Stimulated activated CD8-positive, alpha-beta memory T cell treated with anti-CD3 and anti-CD28 coated beads, Interleukin-2, amount 100 ng/mL, for 48 hours (primary cell): ENCODE results near the gene PPP1R3C.

Experiments
- DNase-seq, 2 donors: peaks; one replicate each; pipeline ENCODE4 v3.0.0-alpha.2; 2020; ENCODE audit warnings: low read depth in 2 of 2

Gene PPP1R3C

GRCh38 chr10:91629715-91630549 is 2.9 kb downstream of the PPP1R3C start:
- no peak for DNase-seq

GRCh38 chr10:91628383-91628782 is 4.5 kb downstream of the PPP1R3C start:
- no peak for DNase-seq

- DNase-seq, result no peak
Observed at GRCh38 chr10:91627344-91628102, 5.3 kb downstream of the PPP1R3C start.

GRCh38 chr10:91626936-91627335 is 5.9 kb downstream of the PPP1R3C start:
- DNase-seq, result no peak

- no peak for DNase-seq
Observed at GRCh38 chr10:91624633-91625032, 8.2 kb downstream of the PPP1R3C start.

GRCh38 chr10:91622601-91623000 is 10.3 kb downstream of the PPP1R3C start:
- no peak for DNase-seq

GRCh38 chr10:91621483-91622113 is 11.3 kb downstream of the PPP1R3C start:
- no peak for DNase-seq

GRCh38 chr10:91617072-91617609 is 15.7 kb downstream of the PPP1R3C start:
- DNase-seq, result no peak

GRCh38 chr10:91616137-91616536 is 16.7 kb downstream of the PPP1R3C start:
- no peak for DNase-seq

GRCh38 chr10:91614225-91614624 is 18.6 kb downstream of the PPP1R3C start:
- no peak for DNase-seq

- no peak for DNase-seq
Observed at GRCh38 chr10:91613411-91614187, 19.3 kb downstream of the PPP1R3C start.

- no peak for DNase-seq
Observed at GRCh38 chr10:91610919-91611318, 22.0 kb downstream of the PPP1R3C start.

GRCh38 chr10:91610444-91610843 is 22.4 kb downstream of the PPP1R3C start:
- DNase-seq, result no peak

GRCh38 chr10:91607646-91608403 is 25.0 kb downstream of the PPP1R3C start:
- DNase-seq, result no peak

GRCh38 chr10:91605968-91606367 is 26.9 kb downstream of the PPP1R3C start:
- no peak for DNase-seq

- no peak for DNase-seq
Observed at GRCh38 chr10:91604553-91605534, 28.0 kb downstream of the PPP1R3C start.

GRCh38 chr10:91603931-91604331 is 28.9 kb downstream of the PPP1R3C start:
- DNase-seq, result no peak

GRCh38 chr10:91602868-91603568 is 29.9 kb downstream of the PPP1R3C start:
- no peak for DNase-seq

- DNase-seq, result no peak
Observed at GRCh38 chr10:91602449-91602848, 30.4 kb downstream of the PPP1R3C start.
